ENCODE data around the gene MIPEP.
"Not testable (repeated sequence)": the region's sequence is repeated elsewhere in the genome, so short reads cannot be mapped to it uniquely, and the experiment has no call there.

Gene MIPEP

DNA sequence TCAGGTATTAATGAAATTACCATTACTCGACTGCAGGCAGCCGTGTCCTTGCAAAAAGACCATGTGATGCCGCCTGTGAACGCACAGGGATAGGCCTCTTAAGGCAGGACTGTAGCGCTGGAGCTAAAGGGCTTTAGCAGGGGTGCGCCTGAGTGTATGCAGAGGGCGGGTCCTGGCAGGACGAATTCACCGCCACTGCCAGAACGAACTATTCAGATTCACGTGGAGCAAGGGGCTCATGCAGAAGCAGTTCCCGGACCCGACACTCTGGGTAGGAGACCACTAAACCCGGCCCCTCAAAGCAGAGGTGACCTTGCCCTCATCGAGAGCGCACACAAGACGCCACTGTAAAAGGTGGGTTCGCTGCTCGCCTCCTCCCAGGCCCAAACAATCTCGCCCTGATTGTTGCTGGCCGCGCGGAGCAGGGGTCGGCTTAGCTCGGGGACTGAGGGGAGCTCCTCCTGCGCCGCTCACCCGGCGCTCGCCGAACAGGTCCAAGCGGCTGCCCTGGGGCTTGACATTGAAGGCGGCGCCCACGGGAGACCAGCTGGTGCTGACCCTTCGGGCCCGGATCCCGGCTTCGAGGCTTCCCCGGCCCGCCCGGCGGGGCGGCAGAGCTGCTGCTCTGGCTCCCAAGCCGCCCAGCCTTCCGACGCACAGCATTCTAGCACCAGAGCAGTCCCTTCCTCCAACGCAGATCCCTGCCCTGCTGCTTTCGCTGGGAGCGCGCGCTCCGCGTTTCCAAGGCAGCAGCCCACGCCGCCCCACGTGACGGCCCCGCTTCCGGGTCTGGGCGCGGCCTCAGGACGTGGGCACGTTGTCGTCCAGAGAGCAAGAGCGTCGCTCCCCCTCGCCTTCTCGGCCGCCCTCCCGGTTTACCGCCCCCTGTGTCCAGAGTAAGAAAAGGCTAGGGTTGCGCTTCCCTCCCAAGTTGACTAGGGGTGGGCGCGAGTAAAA is at the start of gene MIPEP:
MIPEP (minus strand) TSS at position 743 of the 957 bp plus-strand sequence; CDS start at position 663, 80 bp downstream.
- peak; percentile 97 to 98 for DNase-seq

DNA sequence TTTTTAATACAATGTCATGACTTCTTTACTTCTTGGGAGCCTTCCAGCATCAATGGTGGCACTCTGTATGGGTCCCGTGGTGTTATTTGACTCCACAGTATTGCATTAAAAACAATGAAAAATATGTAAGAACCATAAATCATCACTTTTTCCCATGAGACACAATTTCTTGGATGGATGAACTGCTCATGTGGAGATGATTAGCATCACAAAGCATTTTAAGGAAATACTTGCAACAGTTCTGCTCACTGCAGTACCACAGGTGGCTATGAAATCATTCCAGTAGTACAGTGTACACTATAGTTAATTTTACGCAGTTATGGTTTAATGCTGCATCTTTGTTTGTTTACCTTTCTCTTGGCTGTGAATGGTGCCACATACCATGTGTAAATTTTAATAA is 45.3 kb upstream of the MIPEP start:
- DNase-seq, result no peak

DNA sequence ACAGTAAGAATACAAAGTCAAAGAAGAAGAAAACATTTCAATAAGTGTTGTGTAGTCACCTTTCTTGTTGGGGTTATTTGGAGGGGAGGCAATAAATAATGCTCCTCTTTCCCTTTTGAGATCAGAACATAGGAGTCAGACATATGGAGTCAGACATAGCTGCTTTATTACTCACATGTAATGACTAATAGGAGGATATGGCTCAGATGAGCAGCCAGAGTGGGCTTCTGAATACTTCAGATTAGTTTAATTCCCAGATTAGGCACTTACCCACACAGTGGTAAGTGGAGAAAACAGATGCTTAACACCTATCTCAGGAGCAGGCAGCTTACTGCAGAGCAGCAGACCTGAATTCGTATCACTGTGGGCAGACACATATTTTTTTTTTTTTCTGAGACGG is 39.8 kb upstream of the MIPEP start:
- no peak for DNase-seq

DNA sequence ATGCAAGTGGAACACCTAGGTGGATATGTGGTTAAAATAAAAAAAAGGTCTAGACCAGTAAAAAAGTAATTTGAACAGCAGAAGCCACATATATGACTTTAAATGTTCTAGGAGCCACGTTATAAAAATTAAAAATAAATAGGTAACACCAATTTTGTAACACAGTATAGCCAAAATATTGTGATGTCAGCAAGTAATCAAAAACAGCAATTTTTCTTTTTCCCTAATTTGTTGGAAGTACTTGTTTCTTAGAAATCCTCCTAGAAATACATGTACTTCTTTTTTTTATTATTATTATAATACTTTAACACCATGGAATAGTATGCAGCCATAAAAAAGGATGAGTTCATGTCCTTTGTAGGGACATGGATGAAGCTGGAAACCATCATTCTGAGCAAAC is 33.8 kb upstream of the MIPEP start:
- DNase-seq, result no peak

DNA sequence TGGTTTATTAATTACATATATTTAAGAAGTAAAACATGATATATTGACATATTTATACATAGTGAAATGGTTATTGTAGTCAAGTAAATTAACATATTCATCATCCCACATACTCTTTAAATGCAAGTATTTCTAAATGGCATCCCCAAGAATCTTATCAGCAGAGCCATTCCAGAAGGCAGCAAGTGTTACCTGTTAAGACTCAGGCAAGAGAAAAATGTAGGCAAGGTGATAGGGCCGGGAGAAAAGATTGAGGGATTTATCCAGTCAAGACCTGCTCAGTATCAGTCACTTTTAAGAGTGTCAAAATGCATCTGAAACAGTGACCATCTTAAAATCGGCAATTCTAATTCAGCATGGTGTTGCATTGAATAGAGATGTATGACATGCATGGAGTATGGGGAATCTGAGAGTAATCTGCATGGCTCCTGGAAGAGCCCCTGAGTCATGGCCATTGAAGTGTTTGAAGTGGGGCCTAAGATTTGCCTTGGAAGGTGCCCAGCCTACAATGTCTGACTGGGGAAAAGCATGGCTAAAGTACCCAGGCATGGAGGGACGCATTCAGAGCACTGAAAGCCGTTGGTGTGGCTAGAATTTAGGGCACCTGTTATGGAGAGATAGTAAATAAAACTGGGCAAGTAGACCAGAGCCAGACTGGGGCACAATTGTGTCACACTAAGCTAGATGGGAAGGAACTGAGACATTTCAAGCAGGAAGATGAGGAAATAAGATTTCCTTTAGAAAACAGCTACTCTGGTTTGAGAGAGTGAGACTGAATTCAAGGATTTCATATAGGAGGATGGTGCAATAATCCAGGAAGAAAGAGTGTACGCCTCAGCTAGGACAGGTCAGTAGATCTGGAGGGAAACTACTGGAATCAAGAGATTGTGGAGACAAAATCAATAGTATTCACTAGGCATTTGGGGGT is 33.1 kb upstream of the MIPEP start:
- DNase-seq, result peak; percentile 16 to 23

DNA sequence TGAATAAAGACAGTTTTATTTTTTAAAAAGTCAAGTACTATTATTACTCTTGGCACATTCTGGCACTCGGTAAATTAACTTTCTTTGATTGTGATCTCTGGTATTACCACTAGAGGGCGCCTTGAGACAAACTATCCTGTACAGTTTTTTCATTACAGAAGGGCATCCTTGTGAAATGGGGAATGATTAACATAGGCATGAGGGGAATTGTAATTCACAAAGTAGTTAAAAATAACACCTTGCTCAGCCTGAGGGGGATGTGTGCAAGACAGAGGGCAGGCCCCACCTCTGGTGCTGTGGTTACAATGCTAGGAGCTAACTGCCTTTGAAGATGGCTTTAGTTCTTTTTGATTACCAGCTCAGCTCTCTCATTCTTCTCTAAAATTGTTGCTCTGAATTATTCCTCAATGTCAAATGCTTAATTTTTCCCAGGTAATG is 32.3 kb upstream of the MIPEP start:
- DNase-seq, result peak; percentile 36 to 74

DNA sequence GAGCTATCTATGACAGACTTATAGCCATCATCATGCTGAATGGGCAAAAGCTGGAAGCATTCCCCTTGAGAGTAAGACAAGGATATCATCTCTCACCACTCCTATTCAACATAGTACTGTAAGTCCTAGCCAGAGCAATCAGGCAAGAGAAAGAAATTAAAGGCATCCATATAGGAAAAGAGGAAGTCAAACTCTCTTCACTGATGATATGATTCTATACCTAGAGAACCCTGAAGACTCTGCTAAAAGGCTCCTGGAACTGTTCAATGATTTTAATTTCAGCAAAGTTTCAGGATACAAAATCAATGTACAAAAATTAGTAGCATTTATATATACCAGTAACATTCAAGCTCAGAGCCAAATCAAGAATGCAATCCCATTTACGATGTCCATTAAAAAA is 29.8 kb upstream of the MIPEP start:
- no peak for DNase-seq

DNA sequence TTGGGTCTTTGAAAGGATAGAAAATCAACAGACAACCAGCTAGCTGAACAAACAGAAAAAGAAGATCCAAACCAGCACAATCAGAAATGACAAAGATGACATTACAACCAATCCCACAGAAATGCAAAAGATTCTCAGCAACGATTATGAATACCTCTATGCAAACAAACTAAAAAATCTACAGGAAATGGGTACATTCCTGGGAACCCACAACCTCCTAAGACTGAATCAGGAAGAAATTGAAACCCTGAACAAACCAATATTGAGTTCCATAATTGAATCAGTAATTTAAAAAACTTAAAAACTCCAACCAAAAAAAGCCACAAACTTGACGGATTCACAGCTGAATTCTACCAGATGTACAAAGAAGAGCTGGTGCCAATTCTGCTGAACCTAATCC is 29.0 kb upstream of the MIPEP start:
- no peak for DNase-seq

DNA sequence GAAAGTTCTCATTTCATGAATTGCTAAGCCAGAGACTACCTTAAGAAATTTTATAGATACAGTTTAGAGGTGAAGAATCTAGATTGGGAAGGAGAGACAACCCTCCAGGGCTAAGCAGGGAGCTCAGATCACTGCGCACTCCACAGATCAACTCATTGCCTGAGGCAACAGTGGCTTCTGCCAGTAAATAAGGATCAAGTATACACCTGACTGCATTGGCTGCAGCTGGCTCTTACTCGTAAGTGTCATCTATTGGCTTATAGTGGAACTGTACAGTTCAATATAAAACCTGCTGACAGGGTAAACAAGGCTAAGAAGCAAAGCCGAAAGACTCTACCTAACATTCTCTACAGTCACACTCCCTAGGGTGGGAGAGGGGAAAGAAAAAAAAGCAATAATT is 26.1 kb upstream of the MIPEP start:
- DNase-seq, result no peak

DNA sequence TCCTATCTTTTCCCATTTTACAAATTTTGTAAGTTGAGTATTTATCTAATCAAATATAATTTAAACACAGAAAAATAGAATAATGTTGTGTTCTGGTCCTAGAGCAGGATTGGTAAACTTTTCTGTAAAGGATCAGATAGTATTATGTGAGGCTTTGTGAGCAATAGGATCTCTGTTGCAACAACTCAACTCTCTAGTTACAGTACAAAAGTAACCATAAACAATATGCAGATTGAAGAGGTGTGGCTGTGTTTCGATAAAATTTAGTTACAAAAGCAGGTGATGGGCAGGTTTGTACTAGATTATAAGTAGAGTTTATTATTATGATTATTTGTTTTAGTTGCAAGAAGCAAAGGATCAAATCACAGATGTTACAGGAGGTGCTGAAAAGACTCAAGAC is 23.3 kb upstream of the MIPEP start:
- DNase-seq, result no peak

DNA sequence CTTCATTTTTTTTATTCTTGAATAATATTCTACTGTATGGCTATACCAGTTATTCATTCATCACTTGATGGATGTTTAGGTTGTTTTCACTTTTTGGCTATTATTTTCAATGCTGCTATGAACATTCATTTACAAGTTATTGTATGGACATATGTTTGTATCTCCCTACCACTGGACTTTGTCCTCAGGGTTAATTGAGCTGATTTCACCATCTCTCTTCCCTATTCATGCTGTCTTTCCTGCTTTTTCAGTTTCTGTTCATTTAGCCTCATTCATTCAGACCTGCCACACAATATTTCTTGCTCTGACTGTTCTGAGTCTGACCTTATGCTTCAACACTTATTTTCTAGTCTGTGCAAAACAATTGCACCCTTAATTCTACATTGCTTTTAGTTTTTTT is 20.4 kb upstream of the MIPEP start:
- no peak for DNase-seq

DNA sequence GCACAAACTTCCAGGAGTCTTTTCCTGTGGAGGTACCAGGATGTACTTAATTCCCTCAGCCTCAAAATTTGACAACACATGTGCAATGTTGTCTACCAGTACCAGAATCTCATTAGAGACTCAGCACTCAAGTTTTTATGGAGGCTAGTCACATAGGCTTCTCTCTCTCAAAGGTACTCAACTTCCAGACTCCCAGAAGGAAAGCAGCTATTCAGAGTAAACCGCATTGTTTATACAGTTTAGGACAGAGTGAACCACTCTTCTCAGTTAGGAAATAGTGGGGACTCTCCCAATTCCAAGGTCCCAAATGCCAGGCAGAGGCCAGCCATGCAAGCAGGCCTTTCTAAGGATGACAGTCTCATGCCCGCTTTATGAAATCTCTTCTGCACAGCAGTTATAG is 16.6 kb upstream of the MIPEP start:
- DNase-seq, result no peak

DNA sequence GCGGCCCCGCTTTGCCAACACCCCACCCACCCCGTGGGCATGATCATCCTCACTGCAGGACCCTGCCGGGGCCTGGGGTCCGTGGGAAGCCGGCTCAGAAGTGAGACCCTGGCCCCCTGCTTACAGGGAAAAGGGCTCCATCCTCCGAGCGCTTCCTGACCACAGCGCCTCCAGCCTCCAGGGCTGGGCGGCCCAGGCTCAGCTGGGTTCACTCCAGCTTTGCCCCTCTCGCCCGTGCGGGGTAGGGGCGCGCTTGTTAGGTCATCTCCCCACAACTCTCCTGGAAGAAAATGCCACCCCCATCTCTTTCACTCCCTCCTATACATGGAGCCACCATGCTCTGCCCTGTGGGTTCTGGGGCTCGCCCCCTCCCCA is 14.7 kb upstream of the MIPEP start:
- DNase-seq, result no peak

DNA sequence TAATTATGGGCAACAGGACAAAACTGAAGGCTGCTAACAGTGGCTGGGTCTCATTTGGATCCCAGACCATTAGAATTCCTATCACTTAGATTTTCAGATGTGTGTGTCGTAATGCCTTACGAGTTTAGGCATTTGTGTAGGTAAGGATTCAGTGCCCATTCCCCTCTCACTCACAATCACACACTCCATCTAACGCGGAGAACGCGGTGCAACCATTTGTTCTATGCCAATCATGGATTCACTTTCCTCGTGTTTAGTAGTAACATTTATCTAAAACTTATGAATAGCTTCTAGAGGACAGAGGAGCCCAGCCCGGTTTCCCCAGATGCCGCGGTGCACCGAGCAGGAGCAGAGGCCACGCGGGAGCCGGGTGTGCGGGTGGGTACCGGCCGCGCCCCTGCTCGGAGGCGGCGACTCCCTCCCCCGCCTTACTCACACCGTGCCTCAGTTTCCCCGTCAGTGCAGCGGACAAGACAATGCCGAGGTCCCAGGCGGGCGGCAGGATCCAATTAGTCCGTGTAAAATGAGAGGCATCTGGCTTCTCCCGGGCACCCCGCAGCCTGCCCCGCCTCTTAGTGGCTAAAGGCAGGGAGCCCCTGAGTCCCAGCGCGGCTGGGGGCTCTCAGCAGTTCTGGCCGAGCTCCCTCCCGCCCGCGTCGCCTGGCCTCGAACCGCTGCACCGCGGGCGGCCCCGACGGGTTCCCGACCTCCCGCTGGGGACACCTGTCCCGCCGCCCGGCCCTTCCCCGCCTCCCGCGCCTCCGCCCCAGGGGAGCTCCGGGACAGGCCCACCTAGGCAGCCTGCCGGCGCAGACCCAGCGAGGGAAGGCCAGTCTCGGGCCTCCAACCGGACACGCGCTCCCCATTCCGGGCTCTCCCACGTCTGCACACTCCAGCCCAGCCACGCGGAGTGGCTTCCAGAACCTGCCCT is 14.0 kb upstream of the MIPEP start:
- no peak for DNase-seq

DNA sequence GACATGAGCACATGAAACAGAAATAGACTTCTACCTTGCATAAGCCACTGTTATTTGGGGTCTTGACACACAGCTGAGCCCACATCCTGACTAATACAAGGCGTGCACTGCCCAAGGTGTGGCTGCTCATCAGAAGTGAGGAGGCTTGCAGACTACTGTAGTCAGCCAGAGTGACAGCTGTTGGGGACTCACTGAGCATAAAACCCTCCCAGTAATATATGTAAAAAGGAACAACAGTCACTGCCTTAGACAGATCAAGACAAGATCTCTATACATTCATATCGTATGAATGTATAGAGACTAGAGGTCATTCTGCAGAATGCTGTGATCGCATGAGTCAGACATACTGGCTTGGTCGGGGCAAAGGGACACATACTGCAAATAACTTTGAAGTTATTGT is 12.2 kb upstream of the MIPEP start:
- no peak for DNase-seq

DNA sequence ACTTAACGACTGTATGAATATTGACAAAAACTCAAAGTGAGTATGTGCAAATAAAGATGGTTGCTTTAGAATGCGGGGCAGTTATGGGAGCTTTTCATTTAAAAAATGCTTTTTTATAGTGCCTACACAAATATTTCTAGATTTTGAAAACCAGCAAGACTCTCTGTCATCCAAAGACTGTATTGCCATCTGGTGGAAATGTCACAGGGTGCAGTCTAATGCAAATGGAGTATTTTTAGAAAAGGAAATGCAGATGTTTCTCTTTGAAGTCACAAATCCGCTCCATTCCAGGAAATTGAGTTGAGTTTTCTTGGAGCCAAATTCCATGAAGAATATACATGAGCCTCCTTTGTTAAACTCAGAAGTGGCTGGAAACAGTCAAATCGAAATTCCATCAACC is 10.4 kb upstream of the MIPEP start:
- peak; percentile 23 to 51 for DNase-seq

DNA sequence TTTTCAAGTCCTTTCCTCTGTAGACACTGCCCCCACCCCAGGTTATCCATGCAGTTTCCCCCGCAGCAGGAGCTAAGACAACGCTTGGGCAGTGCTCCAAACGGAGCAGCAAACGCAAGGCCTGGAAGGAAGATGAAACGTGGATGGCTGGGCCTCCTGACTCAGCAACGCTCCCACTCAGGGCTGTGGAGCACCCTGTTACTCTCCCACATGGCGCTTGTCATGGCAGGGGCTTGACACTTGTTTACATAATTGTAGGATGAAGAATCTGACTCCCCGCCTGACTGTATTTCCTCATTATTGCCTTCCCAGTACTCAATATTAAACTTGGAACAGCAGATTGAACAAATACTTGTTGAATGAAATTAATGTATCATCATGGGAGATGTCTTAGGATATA is 8.9 kb upstream of the MIPEP start:
- no peak for DNase-seq

DNA sequence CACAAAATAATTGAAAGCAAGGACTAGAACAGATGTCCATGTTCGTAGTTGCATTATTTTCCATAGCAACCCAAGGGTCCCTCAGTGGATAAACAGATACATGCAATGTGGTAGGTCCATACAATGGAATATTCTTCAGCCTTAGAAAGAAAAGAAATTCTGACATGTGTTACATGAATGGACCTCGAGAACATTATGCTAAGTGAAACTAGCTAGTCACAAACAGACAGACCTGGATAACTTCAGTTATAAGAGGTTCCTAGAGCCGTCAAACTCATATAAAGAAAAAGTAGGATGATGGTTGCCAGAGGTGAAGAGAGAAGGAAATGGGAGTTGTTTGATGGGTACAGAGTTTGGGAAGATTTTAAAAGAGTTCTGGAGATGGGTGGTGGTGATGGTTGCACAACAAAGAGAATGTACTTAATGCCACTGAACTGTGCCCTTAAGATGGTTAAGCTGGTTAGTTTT is 8.3 kb upstream of the MIPEP start, which contains the start of gene C1QTNF9B:
C1QTNF9B (minus strand) TSS at position 51 of the 468 bp plus-strand sequence.
- DNase-seq, result not testable (repeated sequence)

DNA sequence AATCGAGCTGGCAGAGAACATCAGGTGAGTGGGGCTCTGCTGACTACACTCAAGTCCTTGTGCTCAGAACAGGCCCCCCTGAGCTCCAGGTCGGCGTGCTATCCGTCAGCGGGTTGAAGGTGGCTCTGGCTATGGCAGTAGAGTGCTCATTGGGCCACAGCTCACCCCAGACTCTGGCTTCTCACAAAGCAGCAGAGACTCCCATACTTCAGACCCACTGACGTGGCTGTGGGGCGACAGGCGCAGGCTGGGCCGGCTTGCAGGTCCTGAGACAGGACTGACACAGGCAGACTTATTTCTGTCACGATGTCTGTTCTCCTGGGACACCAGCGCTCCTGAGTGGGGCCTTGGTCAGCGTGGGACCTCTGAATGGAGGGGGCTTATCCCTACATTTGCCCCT is 5.5 kb upstream of the MIPEP start:
- DNase-seq, result not testable (repeated sequence)

DNA sequence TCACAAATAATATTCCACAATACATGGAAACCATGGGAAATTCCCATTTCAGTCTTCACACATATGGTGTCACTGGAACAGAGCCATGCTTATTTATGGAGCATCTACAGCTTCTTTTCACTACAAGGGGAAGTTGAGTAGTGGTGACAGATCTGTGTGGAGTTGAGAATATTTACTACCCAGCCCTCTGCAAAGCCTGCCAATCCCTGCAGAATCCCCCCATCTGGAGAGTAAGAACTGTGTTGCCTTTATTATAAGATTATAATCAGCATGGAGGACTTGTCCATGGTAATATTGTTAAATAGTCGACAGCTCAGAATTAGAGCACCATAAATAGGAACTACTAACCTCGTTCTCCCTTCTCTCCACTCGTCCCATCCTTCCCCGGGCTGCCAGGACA is 4.6 kb upstream of the MIPEP start:
- not testable (repeated sequence) for DNase-seq

DNA sequence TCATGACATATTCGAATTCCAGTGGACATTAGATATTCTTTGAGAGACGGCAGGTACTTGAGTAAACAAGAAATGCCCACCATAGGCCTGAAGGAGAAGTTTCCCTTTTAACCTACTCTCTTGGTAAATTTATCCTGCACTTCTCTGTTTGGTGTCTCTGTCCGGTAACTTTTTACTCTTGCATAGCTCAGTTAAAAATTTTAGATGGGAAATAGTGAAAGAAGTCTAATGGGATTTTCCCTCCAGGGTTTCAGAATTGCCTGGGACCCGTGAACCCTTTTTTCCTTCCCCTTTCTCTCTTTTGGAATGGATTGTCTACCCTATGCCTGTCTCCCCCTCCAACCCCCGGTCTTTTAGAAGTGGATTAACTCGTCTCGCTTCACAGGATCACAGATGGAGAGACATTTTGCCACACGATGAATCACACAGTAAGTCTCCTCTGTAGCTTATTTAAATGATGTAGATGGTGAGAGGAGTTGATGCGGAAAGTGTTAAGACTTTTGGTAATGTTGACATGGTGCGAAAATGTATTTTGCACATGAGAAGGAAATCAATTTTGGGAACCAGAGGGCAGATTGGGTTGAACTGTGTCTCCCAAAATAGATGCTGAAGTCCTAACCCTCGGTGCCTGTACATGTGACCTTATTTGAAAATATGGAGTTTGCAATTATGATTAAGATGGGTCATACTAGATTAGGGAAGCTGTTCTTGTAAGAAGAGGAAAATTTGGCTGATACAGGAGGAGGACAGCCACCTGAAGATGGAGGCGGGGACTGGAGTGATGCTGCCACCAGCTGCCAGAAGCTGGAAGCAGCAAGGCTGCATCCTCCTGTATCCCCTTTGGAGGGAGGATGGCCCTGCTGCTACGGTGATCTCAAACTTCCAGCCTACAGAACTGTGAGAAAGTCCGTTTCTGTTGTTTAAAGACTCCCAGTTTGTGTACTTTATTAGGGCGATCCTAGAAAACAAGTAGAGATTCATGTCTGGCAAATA is 711 bp upstream of the MIPEP start:
- DNase-seq, result peak in 1 of 2 donors; percentile 51

Measured in inflammatory macrophage treated with lipopolysaccharide for 1 hour (primary cell).